ENCODE results near the gene SLC1A3. TPM values are rescaled to one million over a fixed set of nuclear protein-coding genes. Genes with fewer than 3 reads are reported as not detected.

SLC1A3 gene
- total RNA-seq, 1 donor from 2014 or later, result 93.2 TPM

DNA sequence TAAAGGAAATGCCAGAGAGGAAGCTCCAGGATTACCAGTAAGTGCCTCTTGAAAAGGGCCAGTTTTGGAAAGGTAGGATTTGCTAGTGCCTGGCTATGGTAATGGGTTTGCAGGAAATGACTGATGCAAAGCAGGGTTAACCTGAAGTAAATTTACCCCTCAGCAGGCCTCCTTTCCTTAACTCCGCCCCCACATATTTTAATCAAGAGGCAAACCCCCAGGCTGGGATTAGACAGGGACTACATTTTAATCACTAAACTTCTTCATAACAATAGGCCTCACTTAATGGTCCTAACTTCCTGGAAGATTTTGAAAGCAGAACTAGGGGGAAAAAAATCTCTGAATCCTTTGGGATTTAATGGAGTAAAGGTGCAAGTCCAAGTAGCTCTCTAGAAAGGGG, 10.2 kb upstream of the SLC1A3 start:
- peaks cover 10% of the 10 kb centered on the region for H3K9me3 Mint-ChIP-seq
- peaks cover 18% of the 10 kb centered on the region for H3K4me1 Mint-ChIP-seq (ENCODE audit: unreplicated experiment)
- DNase-seq (ENCODE audit: extremely low spot score, unreplicated experiment), result no peak
- H3K27ac Mint-ChIP-seq, result no peak overlapping the region
- H3K27me3 Mint-ChIP-seq, result no peaks in the 10 kb centered on the region
- H3K36me3 Mint-ChIP-seq, result no peaks in the 10 kb centered on the region
- H3K4me3 Mint-ChIP-seq, result no peak overlapping the region
- TF ChIP-seq, protein P1, sequence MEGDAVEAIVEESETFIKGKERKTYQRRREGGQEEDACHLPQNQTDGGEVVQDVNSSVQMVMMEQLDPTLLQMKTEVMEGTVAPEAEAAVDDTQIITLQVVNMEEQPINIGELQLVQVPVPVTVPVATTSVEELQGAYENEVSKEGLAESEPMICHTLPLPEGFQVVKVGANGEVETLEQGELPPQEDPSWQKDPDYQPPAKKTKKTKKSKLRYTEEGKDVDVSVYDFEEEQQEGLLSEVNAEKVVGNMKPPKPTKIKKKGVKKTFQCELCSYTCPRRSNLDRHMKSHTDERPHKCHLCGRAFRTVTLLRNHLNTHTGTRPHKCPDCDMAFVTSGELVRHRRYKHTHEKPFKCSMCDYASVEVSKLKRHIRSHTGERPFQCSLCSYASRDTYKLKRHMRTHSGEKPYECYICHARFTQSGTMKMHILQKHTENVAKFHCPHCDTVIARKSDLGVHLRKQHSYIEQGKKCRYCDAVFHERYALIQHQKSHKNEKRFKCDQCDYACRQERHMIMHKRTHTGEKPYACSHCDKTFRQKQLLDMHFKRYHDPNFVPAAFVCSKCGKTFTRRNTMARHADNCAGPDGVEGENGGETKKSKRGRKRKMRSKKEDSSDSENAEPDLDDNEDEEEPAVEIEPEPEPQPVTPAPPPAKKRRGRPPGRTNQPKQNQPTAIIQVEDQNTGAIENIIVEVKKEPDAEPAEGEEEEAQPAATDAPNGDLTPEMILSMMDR (conservative IDR thresholded peaks at IDR 0.05), result no peak

DNA sequence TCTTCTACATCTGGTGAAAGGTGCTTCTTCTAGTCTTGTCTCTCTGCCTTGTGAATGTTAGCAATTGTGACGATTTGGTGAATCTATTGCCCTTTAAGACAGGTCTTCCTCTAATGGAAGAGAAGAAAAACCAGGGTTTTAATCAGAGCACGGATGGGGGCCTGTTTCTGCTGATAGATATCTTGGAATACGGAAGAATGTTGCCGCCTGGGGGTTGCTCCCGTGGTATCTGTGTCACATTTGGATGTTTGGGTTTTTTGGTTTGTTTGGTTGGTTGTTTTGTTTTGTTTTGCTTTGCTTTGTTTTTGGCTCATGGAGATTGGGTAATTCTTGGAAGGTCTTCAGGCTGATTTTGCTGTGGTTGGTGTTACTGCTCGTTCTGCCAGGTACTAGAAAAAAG, 9.7 kb upstream of the SLC1A3 start:
- TF ChIP-seq, protein P1 (conservative IDR thresholded peaks at IDR 0.05), result no peak
- no peak for DNase-seq (ENCODE audit: extremely low spot score, unreplicated experiment)
- H3K36me3 Mint-ChIP-seq, result no peaks in the 10 kb centered on the region
- peaks cover 10% of the 10 kb centered on the region for H3K9me3 Mint-ChIP-seq
- no peak overlapping the region for H3K27ac Mint-ChIP-seq
- peaks cover 13% of the 10 kb centered on the region for H3K4me1 Mint-ChIP-seq (ENCODE audit: unreplicated experiment)
- no peak overlapping the region for H3K4me3 Mint-ChIP-seq
- H3K27me3 Mint-ChIP-seq, result no peaks in the 10 kb centered on the region

DNA sequence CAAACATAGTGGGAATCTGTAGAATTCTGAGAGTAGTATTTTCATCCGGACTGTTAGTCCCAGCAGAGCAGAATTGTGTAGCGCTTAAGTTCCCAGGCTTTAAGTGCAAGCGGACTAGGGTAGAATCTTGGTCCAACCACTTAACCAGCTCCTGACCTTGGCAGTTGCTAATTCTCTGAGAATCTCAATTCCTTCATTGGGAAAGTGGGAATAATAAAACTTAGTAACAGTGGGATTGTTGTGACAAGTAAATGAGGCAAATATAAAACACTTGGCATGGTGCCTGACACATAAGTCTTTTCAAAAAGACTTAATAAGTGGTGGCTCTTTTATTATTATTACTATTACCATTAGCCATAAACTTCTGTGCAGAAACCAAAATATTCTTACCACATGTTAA, 8.4 kb upstream of the SLC1A3 start:
- Mint-ChIP-seq H3K36me3 (no peaks in the 10 kb centered on the region), H3K4me3 (no peak overlapping the region), H3K4me1 (ENCODE audit: unreplicated experiment) (peaks cover 13% of the 10 kb centered on the region), H3K27ac (no peak overlapping the region), H3K27me3 (no peaks in the 10 kb centered on the region), H3K9me3 (peaks cover 10% of the 10 kb centered on the region)
- TF ChIP-seq, protein P1 (conservative IDR thresholded peaks at IDR 0.05), result no peak
- DNase-seq (ENCODE audit: extremely low spot score, unreplicated experiment), result no peak

DNA sequence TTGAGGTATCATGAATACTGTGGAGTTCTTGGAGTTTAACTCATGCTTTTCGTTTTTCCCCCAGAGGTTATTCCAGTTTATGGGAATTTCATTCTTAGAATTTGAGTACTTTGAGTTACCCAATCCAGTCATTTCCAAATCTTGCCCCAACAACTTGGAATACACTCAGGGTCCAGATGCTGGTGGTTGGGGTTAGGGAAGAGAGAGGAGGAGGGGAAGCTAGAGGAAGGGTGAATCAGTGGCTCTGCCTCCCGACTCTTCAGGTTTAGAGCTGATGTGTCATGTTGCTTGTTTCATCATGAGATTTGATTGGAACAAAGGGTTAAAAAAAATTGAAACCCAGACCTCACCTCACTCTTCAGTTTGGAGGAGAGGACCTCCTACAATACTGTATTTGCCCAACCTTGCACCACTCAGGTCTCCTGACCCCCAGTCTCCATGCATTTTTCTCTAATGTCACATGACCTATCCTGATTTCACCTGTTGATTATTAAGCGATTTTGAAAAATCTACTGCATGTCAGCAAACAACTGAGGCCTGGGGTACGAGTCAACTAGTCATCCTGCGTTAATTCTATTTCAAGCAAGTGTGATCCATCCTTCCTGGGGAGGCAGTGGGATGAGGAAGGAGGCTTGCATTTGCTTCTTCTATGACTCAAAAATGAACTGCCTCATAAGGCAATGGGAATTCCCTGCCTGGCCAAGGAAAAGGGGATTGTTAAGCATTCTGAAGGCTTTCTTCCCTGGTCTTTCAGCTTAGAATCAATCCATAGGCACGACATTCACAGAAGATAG, 6.2 kb upstream of the SLC1A3 start:
- TF ChIP-seq, protein P1 (conservative IDR thresholded peaks at IDR 0.05), result no peak
- H3K9me3 Mint-ChIP-seq, result peaks cover 10% of the 10 kb centered on the region
- peaks cover 18% of the 10 kb centered on the region for H3K4me1 Mint-ChIP-seq (ENCODE audit: unreplicated experiment)
- no peak overlapping the region for H3K4me3 Mint-ChIP-seq
- no peak for DNase-seq (ENCODE audit: extremely low spot score, unreplicated experiment)
- H3K27me3 Mint-ChIP-seq, result peaks cover 1% of the 10 kb centered on the region
- H3K27ac Mint-ChIP-seq, result no peak overlapping the region
- no peaks in the 10 kb centered on the region for H3K36me3 Mint-ChIP-seq

DNA sequence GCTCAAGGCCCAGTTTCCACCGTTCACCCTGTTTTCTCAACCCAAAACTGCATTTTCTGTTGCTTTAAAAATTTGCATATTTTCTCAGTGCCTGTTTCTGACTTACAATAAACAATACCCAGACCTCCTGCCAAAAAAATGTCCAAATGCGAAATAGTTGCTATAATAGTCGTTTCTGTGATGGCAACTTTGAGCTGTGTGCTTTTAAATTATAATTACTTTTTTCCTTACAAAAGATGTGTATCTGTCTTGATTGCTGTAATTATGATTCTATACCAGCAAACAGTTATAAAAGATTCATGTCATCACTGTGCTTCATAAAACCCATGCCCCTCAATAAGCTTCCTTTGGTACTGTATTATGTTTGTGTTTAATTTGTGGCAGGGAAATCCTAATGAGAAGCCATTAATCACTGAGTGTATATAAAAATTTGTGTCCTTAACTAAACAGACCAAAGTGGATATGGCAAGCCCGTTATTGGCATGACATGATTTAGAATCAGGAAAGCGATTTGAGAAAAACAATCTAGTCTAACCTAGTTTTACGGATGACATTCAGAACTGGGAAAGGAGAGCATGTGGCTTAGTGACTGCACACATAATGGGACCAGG, 5.4 kb upstream of the SLC1A3 start:
- Mint-ChIP-seq H3K36me3 (no peaks in the 10 kb centered on the region), H3K4me3 (no peak overlapping the region), H3K9me3 (peaks cover 10% of the 10 kb centered on the region), H3K27ac (no peak overlapping the region), H3K27me3 (peaks cover 3% of the 10 kb centered on the region), H3K4me1 (ENCODE audit: unreplicated experiment) (peaks cover 22% of the 10 kb centered on the region)
- no peak for DNase-seq (ENCODE audit: extremely low spot score, unreplicated experiment)
- TF ChIP-seq, protein P1 (conservative IDR thresholded peaks at IDR 0.05), result no peak
